ENCODE results near the gene UNC45A. TPM values are rescaled to one million over a fixed set of nuclear protein-coding genes. Genes with fewer than 3 reads are reported as not detected.

The UNC45A gene
- total and polyA plus RNA-seq, 2 of the 4 experiments (the other 2 are of a cell fraction): 68.9 to 100 TPM

GRCh38 chr15:90948506-90948905, 13.4 kb downstream of the UNC45A start (continued):
- no peak for TF ChIP-seq CTCF (conservative IDR thresholded peaks at IDR 0.05; ENCODE audit: low read depth, low read length)

GRCh38 chr15:90949979-90950675, 15.0 kb downstream of the UNC45A start:
- Histone ChIP-seq H3K27ac (ENCODE audit: insufficient read depth, low read length) (no peak overlapping the region), H4K5ac (ENCODE audit: low read depth, low read length) (no peak overlapping the region), H3K18ac (ENCODE audit: low read depth, low read length) (no peak overlapping the region), H4K20me1 (ENCODE audit: insufficient read depth, low read length) (peaks cover 4% of the 10 kb centered on the region; the same call in 1 of the 2 replicates), H2BK15ac (ENCODE audit: low read depth, low read length) (no peak overlapping the region), H4K8ac (ENCODE audit: low read depth in 2 of 2, low read length in 2 of 2) (no peak overlapping the region), H3K4ac (ENCODE audit: low read depth, low read length) (no peak overlapping the region), H3K27me3 (ENCODE audit: control insufficient read depth, insufficient read depth, low read length) (no peaks in the 10 kb centered on the region), H2BK5ac (ENCODE audit: low read depth, low read length, poor library complexity, severe bottlenecking) (no peak overlapping the region), H4K91ac (ENCODE audit: insufficient read depth, low read depth, low read length) (no peak overlapping the region), H3K56ac (ENCODE audit: extremely low read depth, insufficient read depth, low read length) (no peak overlapping the region), H2BK120ac (ENCODE audit: low read depth, low read length) (no peak overlapping the region), H3K9me3 (ENCODE audit: control insufficient read depth, insufficient read depth, low read length) (no peaks in the 10 kb centered on the region), H3K23ac (ENCODE audit: low read depth, low read length) (no peak overlapping the region), H3K79me1 (ENCODE audit: low read depth in 1 of 2, low read length in 2 of 2) (no peaks in the 10 kb centered on the region; a peak in 2 of 4 replicates), H3K14ac (replicated peaks; ENCODE audit: low read depth, low read length) (no peak overlapping the region), H3K9ac (ENCODE audit: low read depth, low read length) (no peak overlapping the region), H3K36me3 (ENCODE audit: control insufficient read depth, insufficient read depth, low read length) (peaks cover 70% of the 10 kb centered on the region), H3K4me3 (ENCODE audit: insufficient read depth, low read depth, low read length) (no peak overlapping the region), H3K4me2 (ENCODE audit: low read depth, low read length) (no peak overlapping the region), H2BK20ac (ENCODE audit: low read depth, low read length) (no peak overlapping the region), H3K4me1 (ENCODE audit: control insufficient read depth, insufficient read depth, low read length) (no peaks in the 10 kb centered on the region), H2AFZ (replicated peaks; ENCODE audit: low read length, poor library complexity) (no peak overlapping the region), H2AK9ac (replicated peaks; ENCODE audit: low read depth, low read length, poor library complexity) (no peak overlapping the region), H2AK5ac (ENCODE audit: low read depth, low read length) (no peak overlapping the region), H3K9me1 (ENCODE audit: insufficient read depth, low read length) (no peaks in the 10 kb centered on the region)
- DNase-seq (no peak), ATAC-seq (ENCODE audit: low read depth) (no peak)
- in situ Hi-C loops (cut with MboI; ENCODE audit: low sequenced_read_pairs) (loop anchor here (10.0 kb wide), 1 partner anchor 325 kb away; no protein-coding TSS in a partner anchor), intact Hi-C loops (cut with micrococcal nuclease) (no loop called here), dilution Hi-C loops (cut with HindIII; ENCODE audit: low sequenced_read_pairs, unreplicated experiment) (no loop called here)
- WGBS, 2 experiments (ENCODE audit: extremely low coverage in 2 of 2, insufficient read length in 1 of 2): 99% methylated on average over 16 of the region's 23 CpGs; no CpG with 5 or more reads in 1 of the 2 experiments
- ChIA-PET POLR2A (ENCODE audit: unreplicated experiment) (no interaction called here), CTCF (no interaction called here)
- BruUV-seq (replicated peaks): no TSS peak
- TF ChIP-seq RCOR1 (IDR thresholded peaks at IDR 0.05; ENCODE audit: insufficient replicate concordance, low read length): no peak
- TF ChIP-seq MAFK (IDR thresholded peaks at IDR 0.05; ENCODE audit: low read depth, low read length): no peak
- no peak for TF ChIP-seq CEBPB (IDR thresholded peaks at IDR 0.05; ENCODE audit: low read depth, low read length)
- TF ChIP-seq ELK1 (IDR thresholded peaks at IDR 0.05; ENCODE audit: borderline replicate concordance, low read depth, low read length): no peak
- no peak for TF ChIP-seq RFX5 (IDR thresholded peaks at IDR 0.05; ENCODE audit: low read depth, low read length)
- TF ChIP-seq MAZ (IDR thresholded peaks at IDR 0.05; ENCODE audit: borderline replicate concordance, low read depth, low read length): no peak
- no peak for TF ChIP-seq CTCF (conservative IDR thresholded peaks at IDR 0.05; ENCODE audit: low read depth, low read length)
- no peak for TF ChIP-seq SMC3 (IDR thresholded peaks at IDR 0.05; ENCODE audit: low read depth, low read length)
- no peak for TF ChIP-seq BHLHE40 (IDR thresholded peaks at IDR 0.05; ENCODE audit: low read depth, low read length)
- no peak for TF ChIP-seq MXI1 (IDR thresholded peaks at IDR 0.05; ENCODE audit: borderline replicate concordance, low read depth, low read length)

Measured in IMR-90 (cell line).